ENCODE data around the gene SLC49A3.

GRCh38 chr4:687971-688853 lies 739 bp downstream of the SLC49A3 start:
- TF ChIP-seq CTCF (IDR thresholded peaks at IDR 0.05): no peak
- no peak for TF ChIP-seq POLR2A (IDR thresholded peaks at IDR 0.05)
- TF ChIP-seq EP300 (IDR thresholded peaks at IDR 0.05): no peak
